Measurements from ENCODE around the gene KCNA10.

DNA sequence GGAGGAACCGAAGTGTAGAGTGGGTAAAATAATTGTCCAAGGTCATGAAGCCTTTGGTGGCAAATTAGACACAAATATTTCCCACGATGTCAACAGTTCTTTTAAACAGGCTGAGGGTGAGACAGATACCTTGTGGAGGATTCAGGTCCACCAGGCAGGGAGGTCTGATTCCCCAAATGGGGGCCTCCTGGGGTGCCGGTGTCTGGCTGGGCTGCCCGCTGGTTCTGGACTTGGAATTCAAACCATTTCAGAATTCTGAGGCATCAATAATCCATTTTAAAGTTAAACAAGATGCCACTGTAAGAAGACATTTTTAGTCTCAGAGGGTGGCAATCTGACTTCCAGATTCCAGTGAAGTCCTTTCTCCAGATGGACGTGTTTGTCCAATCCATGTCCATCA, 15.5 kb downstream of the KCNA10 start:
- no peak for TF ChIP-seq ZNF274 (IDR thresholded peaks at IDR 0.05; ENCODE audit: low read depth, low read length)
- TF ChIP-seq YY1 (IDR thresholded peaks at IDR 0.05; ENCODE audit: insufficient read depth, insufficient read length), result no peak
